ENCODE data around the gene GCH1.

Gene GCH1

DNA sequence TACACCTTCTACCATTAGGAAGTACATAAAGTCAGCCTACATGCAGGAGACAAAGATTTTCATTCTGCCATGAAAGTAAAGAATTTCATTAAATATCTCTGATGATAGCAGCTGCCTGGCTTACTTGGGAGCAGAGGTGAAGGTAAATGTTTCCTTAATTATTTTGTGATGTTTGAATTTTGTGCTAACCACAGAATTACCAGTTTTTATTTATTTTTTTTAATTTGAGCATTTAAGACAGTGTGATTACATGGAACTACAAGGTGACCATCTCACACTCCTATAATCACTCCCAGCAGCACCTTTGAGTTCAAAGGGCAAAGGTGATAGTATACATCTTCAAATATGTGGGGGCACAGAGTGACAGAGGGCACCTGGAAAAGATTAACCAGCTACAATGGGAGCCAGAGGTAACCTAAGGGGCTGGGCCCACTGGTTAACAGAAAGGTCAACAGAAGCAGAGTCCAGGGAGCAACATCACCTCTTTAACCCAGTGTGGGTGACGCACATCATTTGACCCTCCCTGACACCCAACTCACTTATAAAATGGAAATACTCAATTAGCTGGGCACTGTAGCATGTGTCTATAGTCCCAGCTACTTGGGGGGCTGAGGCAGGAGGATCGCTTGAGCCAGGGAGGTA, 65.0 kb downstream of the GCH1 start:
- ChIA-PET POLR2A (no interaction called here), CTCF (no interaction called here)
- no peak for DNase-seq (ENCODE audit: extremely low spot score)
- TF ChIP-seq SUZ12 (IDR thresholded peaks at IDR 0.05), result no peak

DNA sequence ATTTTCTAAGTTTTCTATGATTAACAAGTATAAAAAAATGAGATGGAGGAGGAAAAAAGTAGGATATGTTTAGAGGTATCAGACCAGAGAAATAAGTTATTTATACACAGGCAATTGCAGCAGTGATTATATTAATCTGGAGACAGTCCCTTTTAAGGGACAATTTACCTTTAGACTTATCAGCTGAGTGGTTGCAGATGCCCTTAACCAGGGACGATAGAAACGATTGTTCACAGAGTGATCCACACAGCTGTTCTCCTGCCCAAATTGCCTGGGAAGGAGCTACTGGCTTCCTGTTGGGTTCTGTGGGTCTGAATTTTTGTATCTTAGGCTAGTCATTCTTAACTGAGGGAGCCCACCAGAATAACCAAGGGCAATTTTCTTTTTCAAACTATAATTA, 66.4 kb downstream of the GCH1 start:
- ChIA-PET POLR2A (no interaction called here), CTCF (no interaction called here)
- TF ChIP-seq, protein P1, sequence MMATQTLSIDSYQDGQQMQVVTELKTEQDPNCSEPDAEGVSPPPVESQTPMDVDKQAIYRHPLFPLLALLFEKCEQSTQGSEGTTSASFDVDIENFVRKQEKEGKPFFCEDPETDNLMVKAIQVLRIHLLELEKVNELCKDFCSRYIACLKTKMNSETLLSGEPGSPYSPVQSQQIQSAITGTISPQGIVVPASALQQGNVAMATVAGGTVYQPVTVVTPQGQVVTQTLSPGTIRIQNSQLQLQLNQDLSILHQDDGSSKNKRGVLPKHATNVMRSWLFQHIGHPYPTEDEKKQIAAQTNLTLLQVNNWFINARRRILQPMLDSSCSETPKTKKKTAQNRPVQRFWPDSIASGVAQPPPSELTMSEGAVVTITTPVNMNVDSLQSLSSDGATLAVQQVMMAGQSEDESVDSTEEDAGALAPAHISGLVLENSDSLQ (IDR thresholded peaks at IDR 0.05), result no peak
- no peak for TF ChIP-seq CTBP1 (IDR thresholded peaks at IDR 0.05; ENCODE audit: borderline replicate concordance)
- DNase-seq (ENCODE audit: extremely low spot score), result no peak

DNA sequence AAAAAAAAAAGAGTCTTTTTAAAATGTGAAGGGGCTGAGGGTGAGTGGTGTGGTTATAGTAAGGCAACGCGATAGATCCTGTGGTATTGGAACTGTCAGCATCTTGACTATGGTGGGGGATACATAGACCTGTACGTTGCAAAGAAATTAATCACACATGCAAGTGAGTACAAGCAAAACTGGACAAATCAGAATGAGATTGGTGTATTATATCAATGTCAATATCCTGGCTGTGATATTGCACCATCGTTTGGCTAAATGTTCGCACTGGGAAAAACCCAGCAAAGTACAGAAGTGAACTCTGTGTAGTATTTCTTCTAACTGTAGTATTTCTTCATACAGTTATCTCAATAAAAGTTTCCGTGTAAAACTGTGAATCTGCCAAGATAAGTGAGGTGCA, 67.9 kb downstream of the GCH1 start:
- POLR2A ChIA-PET, result no interaction called here
- CTCF ChIA-PET, result no interaction called here
- TF ChIP-seq FOXK2 (IDR thresholded peaks at IDR 0.05), result no peak
- TF ChIP-seq SUZ12 (IDR thresholded peaks at IDR 0.05), result no peak
- no peak for TF ChIP-seq TARDBP (IDR thresholded peaks at IDR 0.05)
- no peak for TF ChIP-seq ELF4 (IDR thresholded peaks at IDR 0.05)
- TF ChIP-seq, protein P1 (IDR thresholded peaks at IDR 0.05), result no peak
- no peak for TF ChIP-seq HDGF (IDR thresholded peaks at IDR 0.05; ENCODE audit: borderline replicate concordance)
- no peak for TF ChIP-seq BHLHE40 (IDR thresholded peaks at IDR 0.05; ENCODE audit: borderline replicate concordance)
- no peak for TF ChIP-seq FOXM1 (IDR thresholded peaks at IDR 0.05; ENCODE audit: borderline replicate concordance)
- no peak for TF ChIP-seq ZNF384 (IDR thresholded peaks at IDR 0.05)
- no peak for TF ChIP-seq L3MBTL2 (conservative IDR thresholded peaks at IDR 0.05)
- no peak for DNase-seq (ENCODE audit: extremely low spot score)

DNA sequence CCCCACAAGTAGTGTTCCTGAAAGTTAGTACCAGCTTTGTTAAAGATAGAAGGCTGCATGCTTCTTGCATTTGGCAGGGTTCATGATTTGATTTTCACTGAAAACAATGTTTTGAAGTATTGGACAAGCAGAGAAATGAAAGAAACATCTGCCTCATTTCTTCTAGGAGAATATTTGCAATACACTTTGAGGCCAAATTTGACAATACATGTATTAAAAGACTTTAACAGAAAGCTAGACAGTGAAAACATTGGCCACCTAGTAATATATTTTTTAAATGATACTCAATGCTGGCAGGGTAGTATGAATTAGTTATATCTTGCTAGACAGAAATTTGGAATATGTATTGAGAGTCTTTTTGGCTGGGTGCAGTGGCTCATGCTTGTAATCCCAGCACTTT, 68.5 kb downstream of the GCH1 start:
- ChIA-PET CTCF (no interaction called here), POLR2A (no interaction called here)
- DNase-seq (ENCODE audit: extremely low spot score), result no peak
- TF ChIP-seq FOXM1 (IDR thresholded peaks at IDR 0.05; ENCODE audit: borderline replicate concordance) (no peak), NFRKB (IDR thresholded peaks at IDR 0.05) (no peak), FOXK2 (IDR thresholded peaks at IDR 0.05) (no peak), BHLHE40 (IDR thresholded peaks at IDR 0.05; ENCODE audit: borderline replicate concordance) (no peak), LEF1 (IDR thresholded peaks at IDR 0.05; ENCODE audit: borderline replicate concordance) (no peak), L3MBTL2 (conservative IDR thresholded peaks at IDR 0.05) (no peak), CTBP1 (IDR thresholded peaks at IDR 0.05; ENCODE audit: borderline replicate concordance) (no peak), ZNF384 (IDR thresholded peaks at IDR 0.05) (no peak), TARDBP (IDR thresholded peaks at IDR 0.05) (no peak)
- TF ChIP-seq, protein P1 (IDR thresholded peaks at IDR 0.05), result no peak

DNA sequence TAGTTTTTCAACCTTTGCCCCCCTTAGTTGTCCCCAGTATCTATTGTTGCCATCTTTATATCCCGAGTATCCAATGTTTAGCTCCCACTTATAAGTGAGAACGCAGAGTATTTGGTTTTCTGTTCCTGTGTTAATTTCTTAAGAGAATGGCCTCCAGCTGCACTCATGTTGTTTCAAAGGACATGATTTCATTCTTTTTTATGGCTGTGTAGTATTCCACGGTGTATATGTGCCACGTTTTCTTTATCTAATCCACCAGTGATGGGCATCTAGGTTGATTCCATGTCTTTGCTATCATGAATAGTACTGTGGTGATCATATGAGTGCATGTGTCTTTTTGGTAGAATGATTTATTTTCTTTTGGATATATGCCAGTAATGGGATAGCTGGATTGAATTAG, 72.0 kb downstream of the GCH1 start:
- TF ChIP-seq ZNF384 (IDR thresholded peaks at IDR 0.05), result no peak
- no peak for TF ChIP-seq FOXM1 (IDR thresholded peaks at IDR 0.05; ENCODE audit: borderline replicate concordance)
- TF ChIP-seq ELF4 (IDR thresholded peaks at IDR 0.05), result no peak
- no peak for TF ChIP-seq SUZ12 (IDR thresholded peaks at IDR 0.05)
- TF ChIP-seq L3MBTL2 (conservative IDR thresholded peaks at IDR 0.05), result no peak
- no peak for TF ChIP-seq SP1 (IDR thresholded peaks at IDR 0.05)
- TF ChIP-seq, protein P1 (IDR thresholded peaks at IDR 0.05), result no peak
- TF ChIP-seq BHLHE40 (IDR thresholded peaks at IDR 0.05; ENCODE audit: borderline replicate concordance), result no peak
- no peak for TF ChIP-seq TARDBP (IDR thresholded peaks at IDR 0.05)
- ChIA-PET CTCF (no interaction called here), POLR2A (no interaction called here)
- DNase-seq (ENCODE audit: extremely low spot score), result no peak

DNA sequence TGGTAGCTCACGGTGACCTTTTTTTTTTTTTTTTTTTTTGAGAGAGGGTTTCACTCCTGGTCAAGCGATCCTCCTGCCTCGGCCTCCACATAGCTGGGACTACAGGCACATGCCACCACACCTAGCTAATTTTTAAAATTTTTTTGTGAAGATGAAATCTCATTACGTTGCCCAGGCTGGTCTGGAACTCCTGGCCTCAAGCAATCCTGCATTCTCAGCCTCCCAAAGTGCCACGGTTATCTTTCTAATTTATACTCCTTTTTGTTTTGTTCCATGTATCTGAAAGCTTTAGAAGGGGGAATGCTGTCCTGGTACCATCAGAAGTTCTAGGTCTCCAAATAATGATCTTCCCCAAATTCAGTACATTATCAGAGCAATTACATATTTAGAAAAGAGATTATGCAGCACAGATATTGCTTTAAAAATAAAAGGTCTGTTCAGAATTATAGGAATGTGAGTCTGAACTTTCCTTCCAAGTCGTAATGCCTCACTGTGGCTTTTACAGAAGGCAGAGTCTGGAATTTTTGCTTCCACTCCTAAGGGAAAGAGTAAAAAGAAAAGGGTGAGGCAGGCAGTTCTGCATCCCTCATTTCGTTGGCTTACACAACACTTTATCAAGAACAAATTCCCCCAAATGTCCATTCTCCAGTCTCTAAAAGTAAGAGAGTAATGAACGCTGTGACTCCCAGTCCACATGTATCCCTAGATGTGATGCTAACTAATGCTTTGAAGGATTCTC, 73.0 kb downstream of the GCH1 start:
- no peak for DNase-seq (ENCODE audit: extremely low spot score)
- POLR2A ChIA-PET, result no interaction called here
- TF ChIP-seq ARNT (IDR thresholded peaks at IDR 0.05) (no peak), SP1 (IDR thresholded peaks at IDR 0.05) (no peak), ELF4 (IDR thresholded peaks at IDR 0.05) (no peak), L3MBTL2 (conservative IDR thresholded peaks at IDR 0.05) (no peak), CTBP1 (IDR thresholded peaks at IDR 0.05; ENCODE audit: borderline replicate concordance) (no peak), FOXK2 (IDR thresholded peaks at IDR 0.05) (no peak), NFRKB (IDR thresholded peaks at IDR 0.05) (no peak), LEF1 (IDR thresholded peaks at IDR 0.05; ENCODE audit: borderline replicate concordance) (no peak), TARDBP (IDR thresholded peaks at IDR 0.05) (no peak), ZNF384 (IDR thresholded peaks at IDR 0.05) (no peak), FOXM1 (IDR thresholded peaks at IDR 0.05; ENCODE audit: borderline replicate concordance) (no peak), HDGF (IDR thresholded peaks at IDR 0.05; ENCODE audit: borderline replicate concordance) (no peak), SUZ12 (IDR thresholded peaks at IDR 0.05) (no peak), BHLHE40 (IDR thresholded peaks at IDR 0.05; ENCODE audit: borderline replicate concordance) (no peak), FOXA1 (IDR thresholded peaks at IDR 0.05) (no peak)
- TF ChIP-seq, protein P1 (IDR thresholded peaks at IDR 0.05), result no peak
- CTCF ChIA-PET, result no interaction called here
